ENCODE data around the gene AGRN. TPM values are rescaled to one million over a fixed set of nuclear protein-coding genes. Genes with fewer than 3 reads are reported as not detected.

AGRN gene
- total RNA-seq, 1 donor from 2014 or later: 39.8 TPM

DNA sequence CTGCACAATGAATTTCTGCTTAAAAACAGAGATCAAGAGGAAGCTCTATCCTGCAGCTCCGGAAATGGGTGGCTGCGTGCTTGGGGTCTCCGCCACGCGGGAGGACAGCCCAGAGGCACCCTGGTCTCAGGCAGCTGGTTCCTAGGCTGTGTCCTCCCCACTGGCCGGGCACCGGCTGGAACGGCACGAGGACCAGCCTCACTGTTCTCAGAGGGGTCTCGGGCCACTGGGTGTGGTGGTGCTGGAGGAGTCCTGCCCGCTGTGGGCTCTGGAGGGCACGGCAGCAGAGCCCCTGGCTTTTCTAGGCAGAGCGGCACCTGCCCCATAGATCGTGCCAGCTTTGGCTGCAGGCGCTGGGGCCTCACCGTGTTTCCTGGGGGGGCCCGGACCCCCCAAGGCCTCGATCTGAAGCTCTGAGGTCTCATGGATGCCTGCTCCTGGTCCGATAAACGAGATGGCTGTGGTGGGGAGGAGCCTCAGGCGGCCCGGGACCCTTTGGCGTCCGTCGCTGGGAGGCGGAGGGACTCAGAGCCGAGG, 62.4 kb downstream of the AGRN start:
- DNase-seq: no peak

DNA sequence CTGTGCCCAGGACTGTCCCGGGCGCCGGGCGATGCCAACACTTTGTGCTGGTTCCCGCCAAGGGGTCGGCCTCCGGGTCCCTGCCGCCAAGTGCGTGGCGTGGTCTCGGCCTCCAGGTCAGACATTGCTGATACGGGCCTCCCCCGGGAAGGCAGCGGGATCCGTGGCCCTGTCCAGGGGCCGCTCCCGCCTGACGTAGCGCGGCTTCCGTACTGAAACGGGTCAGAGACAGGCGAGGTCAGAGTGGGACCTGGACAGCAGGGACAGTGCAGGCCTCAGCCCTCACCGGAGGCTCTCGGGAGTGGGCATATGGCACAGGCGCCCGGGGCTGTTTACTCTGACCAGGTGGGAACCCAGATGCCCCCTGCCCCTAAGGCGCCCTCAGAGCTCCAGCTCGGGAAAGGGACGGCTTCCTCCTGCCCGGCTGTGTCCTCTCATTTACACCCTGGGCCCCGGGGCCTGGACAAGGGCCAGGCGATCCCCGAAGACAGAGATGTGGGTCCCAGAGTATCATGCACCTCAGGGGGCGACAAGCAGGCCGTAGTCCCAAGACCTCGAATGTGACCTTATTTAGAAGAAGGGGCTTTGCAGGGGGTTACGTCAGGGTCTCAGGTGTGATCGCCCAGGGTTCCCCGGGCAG, 63.0 kb downstream of the AGRN start:
- DNase-seq: no peak

DNA sequence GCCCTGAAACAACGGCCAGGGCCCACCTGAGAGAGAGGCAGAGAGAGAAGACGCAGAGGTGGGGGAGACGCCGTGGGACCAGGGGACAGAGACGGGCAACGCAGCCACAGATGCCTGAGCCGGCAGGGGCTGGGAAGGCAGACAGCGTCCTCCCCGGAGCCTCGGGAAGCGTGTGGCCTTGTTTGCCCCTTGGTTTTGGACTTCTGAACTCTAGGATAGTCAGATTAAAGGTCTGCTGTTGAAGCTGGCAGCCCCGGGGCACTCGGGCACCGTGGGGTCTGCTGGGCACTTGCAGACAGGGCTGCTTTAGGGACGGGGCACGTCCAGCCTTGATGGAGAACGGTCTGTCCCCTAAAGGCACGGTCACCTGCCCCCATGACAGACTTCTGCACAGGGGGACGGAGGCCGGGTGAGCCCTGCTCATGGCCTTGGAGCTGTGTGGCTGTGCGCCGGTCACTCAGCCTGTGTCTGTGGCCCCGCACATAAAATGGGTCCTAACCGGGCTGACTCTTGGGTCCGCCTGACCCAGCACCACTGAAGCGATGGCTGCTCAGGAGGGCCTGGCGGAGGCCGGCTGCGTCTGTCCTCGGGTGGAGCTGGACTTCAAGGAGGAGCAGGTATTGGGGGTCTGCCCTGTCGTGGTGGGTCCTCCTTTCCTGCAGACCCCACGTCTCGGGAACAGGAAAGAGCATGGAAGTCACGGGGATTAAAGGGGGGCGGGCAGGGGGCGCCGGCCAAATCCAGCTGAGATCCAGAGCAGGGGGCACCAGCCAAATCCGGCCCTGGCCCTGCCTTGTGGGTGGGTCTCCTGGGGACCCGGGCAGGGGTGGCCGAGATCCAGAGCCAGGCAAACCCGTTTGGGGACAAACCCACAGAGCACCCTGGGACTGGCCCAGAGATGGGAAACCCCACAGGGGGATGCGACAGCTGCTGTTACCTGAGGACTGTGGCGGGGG, 63.8 kb downstream of the AGRN start:
- DNase-seq: no peak

DNA sequence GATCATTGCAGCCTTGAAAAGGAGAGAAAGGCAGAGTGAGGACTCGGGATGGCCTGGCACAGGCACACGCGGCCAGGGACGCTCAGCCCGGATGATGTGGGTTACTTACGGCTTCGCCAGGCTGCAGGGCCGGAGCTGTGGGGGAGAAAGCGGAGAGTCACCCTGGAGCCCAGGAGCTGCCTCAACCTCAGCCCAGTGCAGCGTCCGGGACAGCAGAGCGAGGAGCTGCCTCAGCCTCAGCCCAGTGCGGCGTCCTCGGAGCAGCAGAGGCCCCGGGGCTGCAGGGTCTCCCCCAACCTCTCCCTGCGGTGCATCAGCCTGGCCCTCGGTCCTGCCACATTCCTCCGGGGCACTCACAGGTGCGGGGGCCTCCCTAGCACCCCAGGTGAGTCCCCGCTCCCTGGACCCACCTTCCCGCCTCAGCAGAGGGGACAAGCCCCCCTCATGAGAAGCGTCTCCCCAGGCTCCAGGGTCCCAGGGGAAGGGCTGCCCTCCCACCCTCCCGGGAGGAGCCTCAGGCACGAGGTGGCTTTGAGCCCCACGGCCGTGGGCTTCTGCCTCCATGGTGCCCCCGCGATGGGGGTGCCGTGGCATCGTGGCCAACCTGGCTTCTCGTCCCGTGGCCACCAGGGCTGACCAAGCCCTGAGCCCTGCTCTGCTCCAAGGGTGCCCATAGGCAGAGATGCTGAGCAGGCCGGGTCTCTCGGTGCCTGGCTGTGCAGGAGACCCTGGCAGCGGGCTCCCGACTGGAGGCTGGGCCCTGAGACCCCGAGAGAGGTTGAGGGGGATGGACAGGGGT, 64.7 kb downstream of the AGRN start:
- no peak for DNase-seq

DNA sequence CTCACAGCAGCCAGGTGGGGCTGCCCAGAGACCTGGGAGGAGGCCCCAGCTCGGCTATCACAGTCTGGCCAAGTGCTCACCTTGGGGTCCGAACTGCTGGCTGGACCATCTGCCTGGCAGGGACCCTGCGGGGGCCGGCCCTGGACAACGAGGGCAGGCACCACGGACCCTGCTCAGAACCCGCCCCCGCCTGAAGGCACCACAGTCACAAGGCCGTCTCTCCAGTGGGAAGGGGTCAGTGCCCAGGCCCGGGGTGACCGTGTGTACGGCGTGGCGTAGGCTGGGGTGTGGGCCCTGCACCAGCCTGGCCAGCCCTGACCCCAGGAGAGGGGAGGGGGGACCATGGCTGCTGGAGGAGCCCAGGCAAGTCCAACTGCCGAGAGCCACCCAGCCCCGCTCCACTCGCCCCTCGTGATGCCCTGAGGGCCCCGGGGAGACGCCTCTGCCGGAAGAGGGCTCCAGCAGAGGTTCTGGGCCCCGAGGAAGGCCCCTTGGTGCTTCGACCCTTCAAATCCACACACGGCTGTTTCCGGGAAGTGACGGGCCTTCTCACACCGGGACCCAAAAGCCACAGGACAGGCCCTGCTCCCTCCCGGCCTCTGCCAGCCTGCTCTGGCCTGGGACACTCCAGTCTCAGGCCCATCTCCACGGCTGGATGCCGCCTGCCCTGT, 65.4 kb downstream of the AGRN start:
- DNase-seq: no peak

DNA sequence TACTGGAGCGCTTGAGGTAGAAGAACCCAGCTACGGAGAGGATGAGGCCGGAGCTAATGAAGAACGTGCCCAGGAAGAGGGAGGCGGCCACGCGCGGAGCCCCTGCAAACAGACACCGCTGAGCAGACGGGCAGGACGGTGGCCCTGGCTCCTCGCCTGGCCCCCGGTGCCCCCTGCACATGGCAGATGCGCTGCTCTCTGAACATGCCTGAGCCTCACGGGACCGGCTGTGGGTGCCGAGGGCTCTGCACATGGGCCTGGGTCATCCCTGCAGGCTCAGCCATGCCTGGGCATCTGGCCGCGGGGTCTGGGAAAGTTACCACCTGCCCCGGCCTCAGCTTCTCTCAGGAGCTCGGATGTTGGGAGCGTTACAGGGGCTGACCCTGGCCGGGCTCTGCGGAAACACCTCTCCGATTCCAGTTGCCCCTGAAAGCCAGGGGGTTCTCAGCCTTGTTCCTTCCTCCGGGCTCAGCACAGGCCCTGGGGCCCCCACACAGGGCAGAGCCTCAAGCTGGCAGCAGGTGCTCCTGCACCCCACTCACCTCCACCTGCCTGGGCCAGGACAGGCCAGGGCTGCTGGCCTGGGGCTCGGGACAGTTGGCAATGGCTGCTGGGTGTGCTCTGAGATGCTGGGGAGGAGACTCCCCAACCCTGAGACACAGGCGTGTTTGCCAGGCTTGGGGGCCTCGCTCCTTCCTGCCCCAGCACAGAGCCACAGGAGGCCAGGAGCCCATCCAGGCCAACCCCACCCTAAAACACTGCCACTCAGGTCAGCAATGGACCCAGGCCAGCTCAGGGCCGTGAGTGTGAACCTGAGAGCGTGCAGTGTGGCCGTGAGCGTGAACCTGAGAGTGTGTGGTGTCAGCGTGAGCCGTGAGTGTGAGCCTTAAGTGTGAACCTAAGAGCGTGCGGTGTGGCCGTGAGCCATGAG, 66.3 kb downstream of the AGRN start:
- no peak for DNase-seq

DNA sequence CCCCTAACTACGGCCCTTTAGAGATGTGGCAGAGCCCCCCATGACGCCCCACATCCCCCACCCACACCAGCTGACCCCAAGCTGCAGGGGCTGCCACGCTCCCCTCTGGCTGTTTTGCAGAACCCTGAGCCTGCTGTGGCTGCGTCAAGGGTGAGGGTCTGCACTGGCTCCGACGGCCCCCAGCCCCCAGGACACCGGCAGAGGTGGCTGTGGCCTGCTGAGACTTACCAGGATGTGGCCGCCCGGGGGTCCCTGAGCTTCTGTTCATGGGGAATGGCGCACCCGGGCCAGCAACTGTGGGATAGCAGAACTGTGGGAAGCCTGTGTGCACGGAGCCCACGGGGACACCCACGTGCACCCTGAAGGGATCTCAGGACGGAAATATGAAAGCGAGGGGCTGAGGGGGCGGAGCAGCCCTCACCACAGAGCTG, 67.0 kb downstream of the AGRN start:
- no peak for DNase-seq

DNA sequence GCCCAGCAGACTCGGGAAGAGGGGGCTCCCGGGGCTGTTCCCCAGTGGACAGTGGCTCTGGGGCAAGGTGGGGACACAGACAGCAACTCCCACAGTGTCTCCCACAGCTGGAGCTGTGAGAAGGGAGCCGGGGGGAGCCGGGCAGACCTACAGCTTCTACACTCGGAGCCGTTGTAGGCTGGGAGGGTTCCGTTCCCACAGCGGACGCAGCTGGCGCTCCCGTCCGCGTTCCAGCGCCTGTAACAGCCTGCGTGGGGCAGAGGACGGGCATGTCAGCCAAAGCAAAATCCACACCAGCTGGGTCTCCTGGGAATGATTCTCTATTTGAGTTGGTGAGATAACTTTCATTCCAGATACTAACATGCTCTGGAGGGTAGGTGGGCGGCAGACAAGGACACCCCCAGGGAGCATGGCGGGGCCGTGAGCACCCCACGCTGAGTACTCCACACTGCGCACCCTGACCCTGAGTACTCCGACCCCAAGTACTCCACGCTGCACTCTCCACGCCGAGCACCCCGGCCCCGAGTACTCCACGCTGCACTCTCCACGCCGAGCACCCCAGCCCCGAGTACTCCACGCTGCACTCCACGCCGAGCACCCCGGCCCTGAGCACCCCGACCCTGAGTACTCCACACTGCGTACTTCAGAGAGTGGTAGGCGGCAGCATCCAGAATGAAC, 67.6 kb downstream of the AGRN start:
- DNase-seq: no peak

DNA sequence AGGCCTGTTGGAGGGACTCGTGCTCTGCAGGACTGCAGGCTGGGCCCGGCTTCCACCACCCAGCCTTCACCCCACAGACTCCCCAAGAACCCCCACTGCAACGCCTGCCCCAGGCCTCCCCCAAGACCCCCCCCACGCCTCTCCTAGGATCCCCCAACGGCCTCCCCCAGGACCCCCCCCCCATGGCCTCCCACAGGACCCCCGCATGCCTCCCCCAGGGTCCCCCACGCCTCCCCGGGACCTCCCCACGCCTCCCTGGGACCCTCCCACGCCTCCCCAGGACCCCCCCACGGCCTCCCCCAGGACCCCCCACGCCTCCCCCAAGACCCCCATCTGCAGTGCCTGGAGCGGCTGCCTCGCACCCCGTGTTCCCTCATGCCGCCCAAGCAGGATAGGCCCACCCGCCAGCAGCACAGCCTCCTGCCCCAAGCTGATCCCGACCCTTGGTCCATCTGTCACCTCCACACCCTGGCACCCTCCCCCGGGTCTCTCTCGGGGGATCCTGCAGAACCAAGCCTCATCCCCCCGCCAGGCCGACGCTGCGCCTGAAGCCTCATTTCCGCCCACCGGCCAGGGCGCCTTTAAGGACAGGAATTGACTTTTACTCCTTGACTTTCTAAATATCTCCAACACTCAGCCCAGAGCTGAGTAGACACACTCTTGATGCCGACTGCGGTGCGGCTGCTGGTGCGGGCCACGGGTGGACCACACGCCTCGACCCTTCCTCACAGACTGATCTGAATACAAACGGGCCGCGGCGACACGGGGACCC, 68.3 kb downstream of the AGRN start:
- no peak for DNase-seq

DNA sequence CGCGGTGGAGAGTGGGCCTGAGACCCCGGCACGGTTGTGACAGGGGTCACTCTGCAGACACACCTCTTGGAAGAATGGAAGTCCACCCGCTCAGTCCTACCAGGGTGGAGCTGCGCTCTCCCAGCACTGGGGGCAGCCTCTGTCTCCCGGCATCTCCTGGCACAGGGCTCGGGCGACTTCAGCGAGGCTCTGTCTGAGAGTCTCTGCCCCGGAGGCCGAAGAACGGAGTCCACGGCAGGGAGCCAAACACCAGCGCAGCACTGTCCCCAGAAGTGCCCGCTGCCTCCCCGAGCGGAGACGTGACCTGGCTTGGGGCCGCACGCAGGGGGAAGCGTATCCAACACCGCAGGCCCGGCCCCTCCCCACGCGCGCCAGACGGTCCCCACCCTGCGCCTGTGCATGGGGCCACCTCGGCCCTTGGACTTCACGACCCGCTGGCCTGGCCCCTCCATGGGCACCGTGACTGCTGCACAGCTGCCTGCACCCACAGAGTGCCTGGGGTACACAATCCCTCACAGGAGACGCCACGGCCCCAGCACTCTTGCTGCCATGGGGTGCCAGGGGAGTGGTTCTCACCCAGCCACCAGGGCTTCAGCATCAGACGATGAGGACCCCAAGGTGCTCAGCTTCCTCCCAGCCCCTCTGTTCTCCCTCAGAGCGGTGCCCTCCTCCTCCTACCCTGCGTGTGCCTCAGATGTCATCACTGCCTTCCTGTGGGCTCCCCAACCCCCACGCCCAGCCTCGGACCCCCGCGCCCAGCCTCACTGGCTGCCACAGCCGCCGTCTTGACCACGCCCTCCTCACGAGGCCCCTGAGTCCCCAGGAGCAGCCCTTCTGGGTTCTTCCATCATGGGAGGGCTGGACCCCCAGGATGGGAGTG, 69.1 kb downstream of the AGRN start:
- DNase-seq: no peak

DNA sequence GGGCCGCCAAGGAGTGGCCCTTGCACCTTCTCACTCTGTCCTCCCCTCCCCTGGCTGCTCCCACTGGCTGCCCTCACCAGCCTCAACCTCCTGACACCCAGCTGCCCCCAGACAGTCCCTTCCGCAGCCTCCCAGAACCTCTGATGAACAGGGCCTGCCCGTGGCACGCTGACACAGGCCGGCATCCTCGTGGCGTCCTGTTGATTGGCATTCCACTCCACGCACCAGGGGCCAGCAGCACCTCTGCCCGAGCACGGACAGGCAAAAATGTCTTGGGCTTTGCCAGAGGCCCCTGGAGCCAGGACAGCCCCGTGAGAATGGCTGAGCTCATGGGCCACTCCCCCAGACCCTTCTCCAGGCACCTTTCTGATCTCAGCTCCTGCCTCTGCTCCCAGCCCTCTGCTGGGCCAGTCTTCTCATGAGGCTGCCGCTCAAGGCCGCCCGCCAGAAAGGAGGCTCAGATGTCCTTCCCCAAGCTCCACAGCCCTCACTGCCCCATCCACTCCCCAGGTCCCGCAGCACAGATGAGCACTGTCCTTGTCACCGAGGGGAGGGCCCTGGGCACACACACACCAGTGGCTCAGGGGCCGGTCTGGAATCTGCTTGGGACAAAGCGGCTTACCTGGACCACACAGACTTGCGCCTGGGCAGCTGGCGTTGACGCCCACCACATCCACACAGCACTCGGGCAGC, 70.0 kb downstream of the AGRN start:
- no peak for DNase-seq

DNA sequence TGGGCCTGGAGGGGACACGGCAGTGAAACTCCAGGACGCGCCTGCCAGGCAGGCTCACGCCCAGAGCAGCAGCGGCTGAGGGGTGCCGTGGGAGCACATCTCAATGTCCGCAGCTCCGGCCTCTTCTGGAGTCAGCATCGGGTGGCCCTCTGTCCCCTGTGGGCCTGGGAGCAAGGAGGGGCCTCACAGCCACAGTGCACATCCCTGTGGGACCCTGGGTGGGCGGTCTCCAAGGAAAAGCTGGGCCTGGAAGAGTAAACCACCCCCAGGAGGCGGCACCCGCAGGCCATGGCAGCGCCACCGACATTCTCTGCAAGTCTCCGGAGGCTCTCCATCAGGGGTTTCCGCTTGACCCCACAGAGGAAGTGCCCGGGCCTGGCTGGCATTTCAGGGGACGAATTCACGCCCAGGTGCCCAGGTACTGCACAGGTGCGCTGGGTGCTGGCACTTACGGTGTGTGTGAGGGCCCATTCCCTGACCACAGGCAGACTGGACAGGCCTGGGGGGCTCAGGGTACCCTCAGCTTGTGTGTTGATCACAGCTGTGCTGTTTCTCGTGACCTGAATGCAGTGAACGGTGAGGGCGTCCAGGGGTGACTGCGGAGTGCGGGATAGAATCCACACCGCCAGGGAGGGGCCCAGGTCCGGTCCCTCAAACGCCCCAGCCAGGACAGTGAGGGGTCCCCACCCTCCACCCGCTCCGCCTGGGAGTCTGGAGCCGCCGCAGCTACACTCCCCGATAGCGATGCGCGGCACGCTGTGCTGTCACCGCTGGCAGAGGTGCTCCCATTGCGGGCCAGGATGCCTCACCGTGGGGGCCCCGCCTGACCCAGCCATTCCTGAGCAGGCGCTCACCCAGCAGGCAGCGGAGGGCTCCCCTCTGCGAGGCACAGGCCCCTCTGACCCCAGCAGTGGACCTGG, 70.8 kb downstream of the AGRN start:
- DNase-seq: no peak

DNA sequence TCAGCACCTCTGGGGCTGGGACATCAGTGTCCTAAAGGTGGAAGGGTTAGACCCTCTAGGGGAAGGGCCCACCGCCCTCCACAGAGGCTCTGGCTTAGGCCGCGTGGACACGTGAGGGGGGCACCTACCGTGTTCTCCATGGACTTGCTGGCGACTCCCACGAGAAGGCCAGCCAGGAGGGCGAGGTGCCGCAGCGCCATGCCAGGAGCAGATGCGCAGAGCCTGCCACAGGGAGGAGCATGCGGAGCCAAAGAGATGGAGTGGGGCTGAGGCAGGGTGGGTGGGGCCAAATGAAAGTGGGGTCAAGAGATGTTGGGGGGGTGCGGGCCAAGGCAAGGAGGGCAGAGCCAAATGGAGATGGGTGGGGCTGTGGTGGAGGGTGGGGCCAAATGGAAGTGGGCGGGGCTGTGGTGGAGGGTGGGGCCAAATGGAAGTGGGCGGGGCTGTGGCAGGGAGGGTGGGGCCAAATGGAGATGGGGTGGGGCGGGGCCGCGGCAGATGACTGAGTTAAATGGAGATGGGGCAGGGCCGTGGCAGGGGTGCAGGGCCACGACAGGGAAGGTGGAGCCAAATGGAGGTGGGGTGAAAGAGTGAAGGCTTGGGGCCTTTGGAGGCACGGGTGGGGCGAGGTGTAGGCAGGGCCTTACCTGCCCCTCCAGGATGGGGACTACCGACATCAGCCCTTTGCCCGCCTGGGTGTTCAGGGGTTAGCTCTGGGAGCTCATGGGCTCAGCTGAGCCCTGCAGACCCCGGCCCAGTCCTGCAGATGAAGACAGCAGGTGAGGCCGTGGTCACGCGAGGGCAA, 71.6 kb downstream of the AGRN start:
- no peak for DNase-seq

DNA sequence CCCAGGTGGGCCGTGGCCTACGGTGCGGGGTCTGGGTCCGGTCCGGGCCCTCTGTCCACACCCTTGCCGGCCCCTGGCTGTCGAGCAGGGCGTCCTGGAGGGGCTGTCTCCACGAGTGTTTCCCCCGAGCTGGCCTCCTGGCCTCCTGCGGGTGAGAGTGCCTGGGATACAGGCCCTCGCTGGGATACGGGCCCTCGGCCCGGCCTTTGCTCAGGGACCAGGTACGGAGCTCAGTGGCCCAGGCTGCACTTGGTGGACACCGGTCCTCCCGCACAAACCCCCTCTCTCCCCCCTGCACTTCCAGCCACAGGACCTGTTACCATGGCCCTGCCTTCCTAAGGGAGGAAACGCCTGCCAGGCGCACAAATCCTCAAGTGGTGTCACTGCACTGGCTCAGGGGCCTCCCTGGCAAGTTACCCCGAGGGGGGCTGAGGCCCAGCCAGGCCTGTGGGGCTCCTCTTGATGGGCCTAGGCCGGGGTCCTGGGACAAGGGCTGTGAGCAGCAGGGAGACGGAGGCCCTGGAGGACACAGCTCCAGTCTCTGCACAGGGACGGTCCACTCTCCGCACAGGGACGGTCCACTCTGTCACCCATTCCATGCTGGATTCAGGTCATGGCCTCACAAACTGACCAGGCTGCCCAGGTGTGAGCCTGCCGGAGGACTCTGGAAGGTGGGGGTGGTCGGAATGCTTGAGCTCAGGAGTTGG, 72.4 kb downstream of the AGRN start:
- DNase-seq: no peak

Measured in skin of body (tissue), 2 donors.